Measurements from ENCODE around the gene PIMREG. TPM values are rescaled to one million over a fixed set of nuclear protein-coding genes. Genes with fewer than 3 reads are reported as not detected.

Gene PIMREG, protein sequence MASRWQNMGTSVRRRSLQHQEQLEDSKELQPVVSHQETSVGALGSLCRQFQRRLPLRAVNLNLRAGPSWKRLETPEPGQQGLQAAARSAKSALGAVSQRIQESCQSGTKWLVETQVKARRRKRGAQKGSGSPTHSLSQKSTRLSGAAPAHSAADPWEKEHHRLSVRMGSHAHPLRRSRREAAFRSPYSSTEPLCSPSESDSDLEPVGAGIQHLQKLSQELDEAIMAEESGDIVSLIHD
- polyA plus RNA-seq (1.7 to 7.5 TPM (median 6.5 TPM) in 3 replicates), polyA minus RNA-seq (1.2 to 3.3 TPM (median 2.7 TPM) in 3 replicates)
- not detected for polyA plus RNA-seq (2011; ENCODE audit: low read depth)
- polyA plus RNA-seq (2011; cell fraction: cytosol; rRNA removed): 1.8 TPM in 2 replicates
- polyA plus RNA-seq (2011; cell fraction: nucleus; rRNA removed): 1.3 TPM in 2 replicates
- 0.44 and 6.0 TPM in 2 replicates for polyA plus RNA-seq (2012; ENCODE audit: low replicate concordance)
- polyA minus RNA-seq (2011; cell fraction: cytosol; rRNA and poly(A)+ RNA removed): 3.1 TPM
- polyA minus RNA-seq (2011; cell fraction: nucleus; rRNA and poly(A)+ RNA removed): 0.47 and 0.95 TPM in 2 replicates

DNA sequence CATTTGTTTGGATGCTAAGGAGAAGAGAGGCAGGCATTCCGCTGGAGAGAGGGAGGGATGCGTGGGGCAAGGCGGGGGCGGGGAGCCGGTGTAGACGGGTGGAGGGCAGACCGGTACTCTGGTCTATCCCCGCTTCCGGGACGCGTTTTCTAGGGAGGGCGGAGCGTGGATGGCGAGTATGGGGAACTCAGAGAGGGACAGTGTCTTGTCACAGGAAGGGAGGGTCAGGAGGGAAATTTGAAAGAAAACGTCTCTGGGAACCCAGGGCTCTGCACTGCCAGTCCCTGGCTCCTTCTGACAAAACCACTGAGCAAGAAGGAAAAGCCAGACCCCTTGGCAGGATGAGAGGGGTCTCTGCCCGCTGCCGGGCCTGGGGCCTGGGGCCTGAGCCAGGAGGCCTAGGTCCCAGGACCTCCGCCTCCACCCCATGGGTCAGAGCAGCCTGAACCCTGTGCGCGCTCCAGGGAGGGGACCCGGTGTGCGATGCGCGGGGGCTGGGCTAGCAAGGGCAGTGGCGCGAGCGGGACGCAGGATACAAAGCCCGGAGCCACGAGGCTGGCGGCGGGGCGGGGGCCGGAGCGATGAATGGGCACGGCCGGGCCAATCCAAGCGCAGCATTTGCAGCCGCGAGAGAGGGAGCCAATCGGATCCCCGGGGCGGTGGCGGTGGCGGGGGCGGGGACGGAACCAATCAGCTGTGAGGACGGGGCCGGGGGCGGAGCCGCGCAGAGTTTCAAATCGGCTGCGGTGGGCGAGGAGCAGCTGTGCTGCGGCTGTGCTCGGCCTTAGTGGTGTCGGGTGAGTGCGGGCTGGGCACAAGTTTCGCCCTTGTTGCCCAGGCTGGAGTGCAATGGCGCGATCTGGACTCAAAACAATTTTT lies at the start of gene PIMREG:
Gene PIMREG, plus strand, starts transcription at position 764 of the 879 bp plus-strand sequence. CDS start 656 bp downstream, outside the sequence.
- Histone ChIP-seq H3K36me3 (ENCODE audit: control insufficient read depth in 2 of 2, extremely low read depth in 1 of 2, insufficient read depth in 2 of 2, low read length in 2 of 2) (peaks cover 0 to 6% of the 10 kb centered on the region in 2 experiments), H3K27me3 (ENCODE audit: control insufficient read depth, extremely low read depth, insufficient read depth, low read length) (no peaks in the 10 kb centered on the region), H3K9ac (ENCODE audit: control insufficient read depth, extremely low read depth, insufficient read depth, low read length) (peak within 1 kb of the TSS; percentile 76), H2AFZ (ENCODE audit: control insufficient read depth, low read length) (peak within 1 kb of the TSS; percentile 88), H3K4me1 (ENCODE audit: control insufficient read depth, extremely low read depth, insufficient read depth, low read length) (peaks cover 15% of the 10 kb centered on the region), H3K4me3 (ENCODE audit: control insufficient read depth in 2 of 3, extremely low read depth in 1 of 3, insufficient read depth in 2 of 3, low read depth in 1 of 3, low read length in 3 of 3) (peak within 1 kb of the TSS; percentile 54 to 80 (median 78)), H3K9me1 (ENCODE audit: control insufficient read depth, extremely low read depth, insufficient read depth, low read length) (no peaks in the 10 kb centered on the region), H3K79me2 (ENCODE audit: control insufficient read depth, insufficient read depth, low read length) (no peaks in the 10 kb centered on the region), H3K4me2 (ENCODE audit: control insufficient read depth, extremely low read depth, insufficient read depth, low read depth, low read length) (peak within 1 kb of the TSS; percentile 97), H3K9me3 (ENCODE audit: control insufficient read depth, low read depth, low read length) (no peaks in the 10 kb centered on the region), H4K20me1 (ENCODE audit: control insufficient read depth, extremely low read depth, insufficient read depth, low read length) (no peaks in the 10 kb centered on the region), H3K27ac (ENCODE audit: control insufficient read depth, insufficient read depth, low read length) (peak within 1 kb of the TSS; percentile 73)
- no peak for TF ChIP-seq EZH2 (IDR thresholded peaks at IDR 0.05; ENCODE audit: low read length)
- dilution Hi-C loops (cut with MboI; ENCODE audit: extremely low pct_ligation_motif_present, low sequenced_read_pairs): no loop called here
- peak; percentile 32 for DNase-seq (ENCODE audit: low read depth, low spot score)
- FAIRE-seq: peak; percentile 65

DNA sequence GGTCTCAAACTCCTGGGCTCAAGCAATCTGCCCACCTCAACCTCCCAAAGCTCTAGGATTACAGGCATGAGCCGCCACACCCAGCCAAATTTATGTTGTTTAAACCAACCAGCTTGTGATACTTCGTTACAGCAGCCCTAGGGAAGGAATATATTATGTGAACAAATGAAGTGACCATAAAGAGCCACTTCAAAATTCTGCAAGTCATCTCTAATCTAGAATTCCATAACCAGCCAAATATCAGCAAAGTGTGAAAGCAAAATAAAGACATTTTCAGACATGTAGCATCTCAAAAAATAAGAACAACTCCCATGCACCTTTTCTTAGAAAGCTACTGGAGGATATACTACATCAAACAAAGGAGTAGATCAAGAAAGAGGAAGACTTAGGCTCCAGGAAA lies 45.3 kb upstream of the PIMREG start:
- dilution Hi-C loops (cut with MboI; ENCODE audit: extremely low pct_ligation_motif_present, low sequenced_read_pairs): no loop called here
- Histone ChIP-seq H3K79me2 (ENCODE audit: control insufficient read depth, insufficient read depth, low read length) (no peaks in the 10 kb centered on the region), H3K4me2 (ENCODE audit: control insufficient read depth, extremely low read depth, insufficient read depth, low read depth, low read length) (no peak overlapping the region), H3K9ac (ENCODE audit: control insufficient read depth, extremely low read depth, insufficient read depth, low read length) (no peak overlapping the region), H3K4me3 (ENCODE audit: control insufficient read depth in 2 of 3, extremely low read depth in 1 of 3, insufficient read depth in 2 of 3, low read depth in 1 of 3, low read length in 3 of 3) (no peak overlapping the region), H3K4me1 (ENCODE audit: control insufficient read depth, extremely low read depth, insufficient read depth, low read length) (no peaks in the 10 kb centered on the region), H3K36me3 (ENCODE audit: control insufficient read depth in 2 of 2, extremely low read depth in 1 of 2, insufficient read depth in 2 of 2, low read length in 2 of 2) (no peaks in the 10 kb centered on the region), H3K27me3 (ENCODE audit: control insufficient read depth, extremely low read depth, insufficient read depth, low read length) (peaks cover 13% of the 10 kb centered on the region), H4K20me1 (ENCODE audit: control insufficient read depth, extremely low read depth, insufficient read depth, low read length) (no peaks in the 10 kb centered on the region), H3K9me1 (ENCODE audit: control insufficient read depth, extremely low read depth, insufficient read depth, low read length) (no peaks in the 10 kb centered on the region), H2AFZ (ENCODE audit: control insufficient read depth, low read length) (no peak overlapping the region), H3K9me3 (ENCODE audit: control insufficient read depth, low read depth, low read length) (no peaks in the 10 kb centered on the region), H3K27ac (ENCODE audit: control insufficient read depth, insufficient read depth, low read length) (no peak overlapping the region)
- FAIRE-seq (no peak), DNase-seq (ENCODE audit: low read depth, low spot score) (no peak)
- TF ChIP-seq, protein P1, sequence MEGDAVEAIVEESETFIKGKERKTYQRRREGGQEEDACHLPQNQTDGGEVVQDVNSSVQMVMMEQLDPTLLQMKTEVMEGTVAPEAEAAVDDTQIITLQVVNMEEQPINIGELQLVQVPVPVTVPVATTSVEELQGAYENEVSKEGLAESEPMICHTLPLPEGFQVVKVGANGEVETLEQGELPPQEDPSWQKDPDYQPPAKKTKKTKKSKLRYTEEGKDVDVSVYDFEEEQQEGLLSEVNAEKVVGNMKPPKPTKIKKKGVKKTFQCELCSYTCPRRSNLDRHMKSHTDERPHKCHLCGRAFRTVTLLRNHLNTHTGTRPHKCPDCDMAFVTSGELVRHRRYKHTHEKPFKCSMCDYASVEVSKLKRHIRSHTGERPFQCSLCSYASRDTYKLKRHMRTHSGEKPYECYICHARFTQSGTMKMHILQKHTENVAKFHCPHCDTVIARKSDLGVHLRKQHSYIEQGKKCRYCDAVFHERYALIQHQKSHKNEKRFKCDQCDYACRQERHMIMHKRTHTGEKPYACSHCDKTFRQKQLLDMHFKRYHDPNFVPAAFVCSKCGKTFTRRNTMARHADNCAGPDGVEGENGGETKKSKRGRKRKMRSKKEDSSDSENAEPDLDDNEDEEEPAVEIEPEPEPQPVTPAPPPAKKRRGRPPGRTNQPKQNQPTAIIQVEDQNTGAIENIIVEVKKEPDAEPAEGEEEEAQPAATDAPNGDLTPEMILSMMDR (optimal IDR thresholded peaks at IDR 0.05 in 1 of 3, IDR thresholded peaks at IDR 0.05 in 1 of 3, conservative IDR thresholded peaks at IDR 0.05 in 1 of 3; ENCODE audit: extremely low read depth in 1 of 3, insufficient read depth in 2 of 3, low read length in 3 of 3): no peak
- no peak for TF ChIP-seq EZH2 (IDR thresholded peaks at IDR 0.05; ENCODE audit: low read length)
